H1 (cell line): ENCODE measurements around the gene POLR1B. TPM values are rescaled to one million over a fixed set of nuclear protein-coding genes. Genes with fewer than 3 reads are reported as not detected.

ENCODE experiments used
- CTCF ChIA-PET: fragments of 300-600 bp; sonication (Branson Sonifier 250); formaldehyde crosslinking; loops from one replicate; lab custom pipeline; 2021; ENCODE audit not compliant: partially characterized antibody; lab: Charles Lee
- POLR2A ChIA-PET: fragments of 300-600 bp; sonication (Branson Sonifier 250); formaldehyde crosslinking; loops from one replicate; lab custom pipeline; 2021; ENCODE audit warnings: inconsistent platforms; ENCODE audit not compliant: partially characterized antibody; lab: Charles Lee
- DNase-seq, 2 experiments: peaks; one replicate each; pipeline versions ENCODE4 v3.0.0 to v3.0.0-alpha.2; 2010 to 2022; ENCODE audit warnings: low spot score in 2 of 2, low read depth in 1 of 2, mixed read lengths in 1 of 2
- FAIRE-seq: peaks from 2 replicates; lab custom pipeline; 2011; peaks lifted over from hg19 to GRCh38; lab: Jason Lieb, UNC
- H2AFZ ChIP-seq: 2 replicates; pipeline ENCODE4 v1.8.1; 2012; ENCODE audit warnings: low read length, inconsistent platforms
- H2AK5ac ChIP-seq: 2 replicates; pipeline ENCODE4 v1.6.1; 2013; ENCODE audit warnings: low read depth, low read length
- H2BK120ac ChIP-seq: replicated peaks from 2 replicates; pipeline ENCODE3; 2013; ENCODE audit warnings: low read depth, low read length, inconsistent platforms
- H2BK12ac ChIP-seq: 2 replicates; pipeline ENCODE4 v1.6.1; 2013; ENCODE audit warnings: low read depth, low read length
- H2BK15ac ChIP-seq: 2 replicates; pipeline ENCODE4 v1.6.1; 2013; ENCODE audit warnings: low read length
- H2BK20ac ChIP-seq: 2 replicates; pipeline ENCODE4 v1.6.1; 2013; ENCODE audit warnings: low read length
- H2BK5ac ChIP-seq: 2 replicates; pipeline ENCODE4 v1.6.1; 2013; ENCODE audit warnings: low read depth, low read length
- H3K14ac ChIP-seq: 2 replicates; pipeline ENCODE4 v1.6.1; 2013; ENCODE audit warnings: inconsistent platforms; ENCODE audit not compliant: insufficient read length
- H3K18ac ChIP-seq: 2 replicates; pipeline ENCODE4 v1.6.1; 2013; ENCODE audit warnings: low read length; ENCODE audit errors: extremely low read depth
- H3K23ac ChIP-seq: 2 replicates; pipeline ENCODE4 v1.6.1; 2013; ENCODE audit warnings: inconsistent platforms; ENCODE audit not compliant: insufficient read length
- H3K23me2 ChIP-seq: 2 replicates; pipeline ENCODE4 v1.6.1; 2013; ENCODE audit warnings: low read depth, low read length
- H3K27ac ChIP-seq: 2 replicates; pipeline ENCODE4 v1.6.1; 2011; ENCODE audit warnings: low read depth, low read length, inconsistent platforms
- H3K27me3 ChIP-seq, 4 experiments: replicated peaks in 1 of 4; 1 replicate in 1 of 4; 2 replicates in 3 of 4; pipeline versions ENCODE4 v1.6.1 to v1.8.1; 2011 to 2013; ENCODE audit warnings: low read length in 3 of 4, mild to moderate bottlenecking in 3 of 4, inconsistent platforms in 2 of 4, mixed read lengths in 2 of 4, moderate library complexity in 1 of 4; ENCODE audit not compliant: control insufficient read depth in 3 of 4, insufficient read depth in 3 of 4; ENCODE audit errors: extremely low read depth in 1 of 4
- H3K36me3 ChIP-seq, 4 experiments: 2 replicates each; pipeline versions ENCODE4 v1.6.1 to v1.8.1; 2011 to 2013; ENCODE audit warnings: mild to moderate bottlenecking in 4 of 4, low read length in 3 of 4, moderate library complexity in 2 of 4, control low read depth in 1 of 4, inconsistent platforms in 1 of 4; ENCODE audit not compliant: insufficient read depth in 4 of 4, control insufficient read depth in 2 of 4
- H3K4ac ChIP-seq: replicated peaks from 2 replicates; pipeline ENCODE3; 2013; ENCODE audit warnings: low read length, low read depth, mixed read lengths, inconsistent platforms; ENCODE audit not compliant: insufficient read length
- H3K4me1 ChIP-seq, 4 experiments: replicated peaks in 1 of 4; 1 replicate in 1 of 4; 2 replicates in 3 of 4; pipeline versions ENCODE4 v1.6.1 to v1.8.1; 2011 to 2013; ENCODE audit warnings: low read length in 3 of 4, inconsistent platforms in 2 of 4, mixed read lengths in 1 of 4; ENCODE audit not compliant: insufficient read depth in 4 of 4, control insufficient read depth in 3 of 4
- H3K4me2 ChIP-seq, 2 experiments: 2 replicates each; pipeline versions ENCODE4 v1.6.1 to v1.8.1; 2011 to 2013; ENCODE audit warnings: low read depth in 2 of 2, low read length in 2 of 2, control low read depth in 1 of 2, inconsistent platforms in 1 of 2, mild to moderate bottlenecking in 1 of 2; ENCODE audit not compliant: insufficient read depth in 1 of 2
- H3K4me3 ChIP-seq, 4 experiments: fragments of 200-600, 300-600 bp in 1 of 4; sonication (generic), shearing (Covaris generic), sonication (Bioruptor Twin) in 1 of 4; 2 replicates each; pipeline versions ENCODE4 v1.5.1 to v1.8.1; 2011 to 2016; ENCODE audit warnings: low read length in 4 of 4, low read depth in 3 of 4, control low read depth in 2 of 4, inconsistent platforms in 2 of 4, mild to moderate bottlenecking in 2 of 4, mixed read lengths in 1 of 4, moderate library complexity in 1 of 4; ENCODE audit not compliant: insufficient read depth in 2 of 4; ENCODE audit errors: extremely low read depth in 1 of 4
- H3K56ac ChIP-seq: replicated peaks from 2 replicates; pipeline ENCODE3; 2013; ENCODE audit warnings: low read depth, mild to moderate bottlenecking, mixed read lengths, low read length, inconsistent platforms; ENCODE audit not compliant: insufficient read length
- H3K79me1 ChIP-seq: 2 replicates; pipeline ENCODE4 v1.6.1; 2013; ENCODE audit warnings: low read depth, low read length, control low read depth
- H3K79me2 ChIP-seq, 2 experiments: 2 replicates each; pipeline versions ENCODE4 v1.6.1 to v1.8.1; 2012 to 2013; ENCODE audit warnings: low read length in 2 of 2, mild to moderate bottlenecking in 2 of 2, inconsistent platforms in 1 of 2; ENCODE audit not compliant: insufficient read depth in 2 of 2, control insufficient read depth in 1 of 2
- H3K9ac ChIP-seq, 4 experiments: replicated peaks in 1 of 4; 1 replicate in 1 of 4; 2 replicates in 3 of 4; pipeline versions ENCODE4 v1.6.1 to v1.8.1; 2011 to 2013; ENCODE audit warnings: low read depth in 3 of 4, low read length in 3 of 4, control low read depth in 2 of 4, mild to moderate bottlenecking in 2 of 4, moderate library complexity in 2 of 4, inconsistent platforms in 1 of 4; ENCODE audit errors: extremely low read depth in 1 of 4
- H3K9me3 ChIP-seq, 2 experiments: 2 replicates each; pipeline versions ENCODE4 v1.6.1 to v1.8.1; 2012 to 2013; ENCODE audit warnings: mild to moderate bottlenecking in 2 of 2, moderate library complexity in 2 of 2, control low read depth in 1 of 2, inconsistent platforms in 1 of 2, low read depth in 1 of 2, low read length in 1 of 2, mixed read lengths in 1 of 2; ENCODE audit not compliant: insufficient read depth in 2 of 2
- H4K20me1 ChIP-seq, 2 experiments: replicated peaks in 1 of 2; 2 replicates each; pipeline versions ENCODE3 to v1.8.1; 2011 to 2013; ENCODE audit warnings: inconsistent platforms in 2 of 2, low read length in 2 of 2, mild to moderate bottlenecking in 1 of 2; ENCODE audit not compliant: insufficient read depth in 2 of 2, control insufficient read depth in 1 of 2
- H4K5ac ChIP-seq: 2 replicates; pipeline ENCODE4 v1.6.1; 2013; ENCODE audit warnings: low read length, low read depth, mixed read lengths, inconsistent platforms; ENCODE audit not compliant: insufficient read length
- H4K8ac ChIP-seq: 2 replicates; pipeline ENCODE4 v1.8.0; 2013; ENCODE audit warnings: mild to moderate bottlenecking, moderate library complexity, low read length, inconsistent platforms; ENCODE audit not compliant: insufficient read depth; ENCODE audit errors: extremely low read depth
- H4K91ac ChIP-seq: replicated peaks from 2 replicates; pipeline ENCODE3; 2013; ENCODE audit warnings: low read length, mixed read lengths, inconsistent platforms; ENCODE audit not compliant: insufficient read length
- CEBPB ChIP-seq: IDR thresholded peaks from 2 replicates; pipeline ENCODE4 v1.6.1; 2012; ENCODE audit warnings: low read depth, low read length
- CTCF ChIP-seq, 3 experiments: IDR thresholded peaks; 1 replicate in 2 of 3; 2 replicates in 1 of 3; pipeline versions ENCODE4 v1.5.1 to v1.6.1; 2011; ENCODE audit warnings: low read length in 3 of 3, mild to moderate bottlenecking in 3 of 3, inconsistent platforms in 2 of 3, low read depth in 1 of 3, moderate library complexity in 1 of 3; ENCODE audit not compliant: insufficient read depth in 1 of 3; ENCODE audit errors: control extremely low read depth in 1 of 3
- EZH2 ChIP-seq: fragments of 200-600 bp; sonication (generic); IDR thresholded peaks from 2 replicates; pipeline ENCODE4 v1.7.1; 2012; ENCODE audit warnings: low read depth, mild to moderate bottlenecking, moderate library complexity, low read length, inconsistent platforms; ENCODE audit not compliant: severe bottlenecking
- FOSL1 ChIP-seq: IDR thresholded peaks from 2 replicates; pipeline ENCODE4 v1.6.1; 2011; ENCODE audit warnings: mild to moderate bottlenecking, low read depth, low read length, moderate library complexity; ENCODE audit not compliant: insufficient read depth
- KDM1A ChIP-seq: fragments of 200-600, 300-600 bp; sonication (generic); IDR thresholded peaks from 2 replicates; pipeline ENCODE4 v1.7.1; 2016; ENCODE audit warnings: mild to moderate bottlenecking, low read length, borderline replicate concordance
- KDM4A ChIP-seq: IDR thresholded peaks from one replicate; pipeline ENCODE4 v1.7.1; 2012; ENCODE audit warnings: low read depth, mild to moderate bottlenecking, moderate library complexity, low read length, inconsistent platforms; ENCODE audit not compliant: severe bottlenecking
- PHF8 ChIP-seq: fragments of 200-600 bp; sonication (generic); conservative IDR thresholded peaks from 2 replicates; pipeline ENCODE4 v1.7.1; 2012; ENCODE audit warnings: low read depth, mild to moderate bottlenecking, inconsistent platforms, low read length, moderate library complexity
- POU5F1 ChIP-seq: IDR thresholded peaks from 2 replicates; pipeline ENCODE4 v1.6.1; 2011; ENCODE audit warnings: low read depth, mild to moderate bottlenecking, low read length, moderate library complexity
- RFX5 ChIP-seq: IDR thresholded peaks from 2 replicates; pipeline ENCODE4 v1.6.1; 2011; ENCODE audit warnings: low read depth, low read length, improper control_type of control experiment, borderline replicate concordance
- YY1 ChIP-seq: IDR thresholded peaks from 2 replicates; pipeline ENCODE4 v1.6.1; 2011; ENCODE audit warnings: low read depth, mild to moderate bottlenecking, low read length
- WGBS, 2 experiments: shearing (Covaris generic) in 1 of 2; methylation state at CpG; one replicate each; pipeline versions ENCODE4 v1.1.6 to v1.1.7; 2013 to 2015; ENCODE audit warnings: low lambda C conversion rate in 2 of 2, mixed read lengths in 2 of 2, inconsistent platforms in 1 of 2, low coverage in 1 of 2, missing lambda C conversion rate in 1 of 2; ENCODE audit not compliant: insufficient replicate concordance in 2 of 2, insufficient coverage in 1 of 2, insufficient read length in 1 of 2; ENCODE audit errors: extremely low coverage in 1 of 2, missing lambda C conversion rate in 1 of 2; 5-methylcytosine and 5-hydroxymethylcytosine counted together
- polyA plus RNA-seq, 7 experiments: library from polyadenylated mRNA; depleted of rRNA in 3 of 7; stranded (reverse) in 5 of 7; unstranded in 2 of 7; fragments of >200 nt in 5 of 7; fragments of 200-250 nt in 2 of 7; gene quantifications; 1 replicate in 5 of 7; 2 replicates in 1 of 7; 4 replicates in 1 of 7; pipeline versions ENCODE4 v1.2.1 to v1.2.3, GENCODE V29; 2011 to 2013; ENCODE audit warnings: missing spikeins in 2 of 7, mixed read lengths in 2 of 7
- total RNA-seq: library from RNA; stranded (reverse); fragmentation: NEBNext Ultra II Directional; extraction: Animal tissue kit (Norgen Biotek cat#: 25700); gene quantifications from 2 replicates; pipeline ENCODE4 v1.2.1, GENCODE V29; 2021
- TF ChIP-seq, protein P1 (sequence below): IDR thresholded peaks from 2 replicates; pipeline ENCODE4 v1.6.1; 2012; ENCODE audit warnings: inconsistent platforms

The POLR1B gene
- total and polyA plus RNA-seq, 2 of the 8 experiments (the other 6 are each of a cell fraction or from before 2014, with no cell fraction given): 24.3 to 69.4 TPM

DNA sequence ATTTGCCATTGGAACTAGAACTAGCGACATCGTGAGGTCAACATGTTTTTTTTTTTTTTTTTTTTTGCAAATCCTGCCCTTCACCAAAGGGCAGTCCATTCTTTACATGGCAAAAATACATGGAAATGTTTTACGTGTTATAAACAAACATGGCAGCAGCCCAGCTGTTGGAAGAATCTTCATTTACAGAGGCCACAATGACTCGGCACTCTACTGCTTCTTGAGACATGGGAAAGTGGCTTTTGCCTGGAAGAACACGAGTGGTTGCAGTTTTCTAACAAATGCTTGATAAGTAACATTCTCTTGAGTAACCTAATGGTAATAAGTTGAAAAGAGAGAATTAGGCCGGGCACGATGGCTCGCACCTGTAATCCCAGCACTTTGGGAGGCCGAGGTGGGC, 22.8 kb upstream of the POLR1B start:
- Histone ChIP-seq H2BK120ac (no peak overlapping the region), H3K23ac (no peak overlapping the region), H3K9me3 (no peaks in the 10 kb centered on the region), H3K4me3 (no peak overlapping the region), H3K27ac (no peak overlapping the region), H4K5ac (no peak overlapping the region), H2BK5ac (no peak overlapping the region), H2BK15ac (no peak overlapping the region), H2AFZ (no peak overlapping the region), H3K23me2 (no peaks in the 10 kb centered on the region), H3K9ac (no peak overlapping the region), H2AK5ac (no peak overlapping the region), H2BK12ac (no peak overlapping the region), H2BK20ac (no peak overlapping the region), H3K18ac (no peak overlapping the region), H3K4me2 (no peak overlapping the region), H4K20me1 (peaks cover 0 to 4% of the 10 kb centered on the region in 2 experiments), H3K4me1 (no peaks in the 10 kb centered on the region), H3K14ac (no peak overlapping the region), H3K79me1 (no peaks in the 10 kb centered on the region), H3K27me3 (no peaks in the 10 kb centered on the region), H4K8ac (no peak overlapping the region), H4K91ac (no peak overlapping the region), H3K56ac (no peak overlapping the region), H3K79me2 (no peaks in the 10 kb centered on the region), H3K4ac (no peak overlapping the region), H3K36me3 (peaks cover 3 to 23% (median 10%) of the 10 kb centered on the region in 4 experiments; a peak in 7 of 8 replicates)
- FAIRE-seq (no peak), DNase-seq (no peak)
- TF ChIP-seq RFX5 (no peak), KDM1A (no peak), KDM4A (no peak), YY1 (no peak), POU5F1 (no peak), FOSL1 (no peak), CTCF (IDR thresholded peaks at IDR 0.05; ENCODE audit: control extremely low read depth in 1 of 3, insufficient read depth in 1 of 3, low read depth in 1 of 3, low read length in 3 of 3) (no peak), PHF8 (no peak), EZH2 (no peak), CEBPB (no peak)
- TF ChIP-seq, protein P1, sequence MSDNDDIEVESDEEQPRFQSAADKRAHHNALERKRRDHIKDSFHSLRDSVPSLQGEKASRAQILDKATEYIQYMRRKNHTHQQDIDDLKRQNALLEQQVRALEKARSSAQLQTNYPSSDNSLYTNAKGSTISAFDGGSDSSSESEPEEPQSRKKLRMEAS: no peak
- POLR2A ChIA-PET: no interaction called here
- WGBS, 2 experiments: 91% methylated on average over 9 of the region's 9 CpGs; no CpG with 5 or more reads in 1 of the 2 experiments
- CTCF ChIA-PET: interaction anchor here (1.2 to 1.5 kb wide), 2 partner anchors 9 to 159 kb away, joined by 3 to 4 read pairs; no protein-coding TSS in a partner anchor
